A549 (cell line): Measurements from ENCODE around the gene SNTB2.

Experiments
- CHD2 ChIP-seq: fragments of 150-350 bp; IDR thresholded peaks from 2 replicates; pipeline ENCODE4 v1.6.1; 2014; ENCODE audit warnings: low read length; ENCODE audit not compliant: partially characterized antibody
- MAZ ChIP-seq: fragments of 150-350 bp; IDR thresholded peaks from 2 replicates; pipeline ENCODE4 v1.6.1; 2014; ENCODE audit warnings: antibody characterized with exemption, low read depth, low read length, borderline replicate concordance
- POLR2A ChIP-seq: IDR thresholded peaks from 2 replicates; pipeline ENCODE4 v1.6.1; 2012; ENCODE audit warnings: mild to moderate bottlenecking, low read length
- POLR2AphosphoS2 ChIP-seq: conservative IDR thresholded peaks from 2 replicates; pipeline ENCODE4 v1.6.1; 2012; ENCODE audit warnings: low read length, improper control_type of control experiment, inconsistent platforms
- RCOR1 ChIP-seq: fragments of 150-350 bp; IDR thresholded peaks from 2 replicates; pipeline ENCODE4 v1.6.1; 2014; ENCODE audit warnings: antibody characterized with exemption, low read length, low read depth
- RNF2 ChIP-seq: fragments of 200-600 bp; sonication (generic); IDR thresholded peaks from 2 replicates; pipeline ENCODE4 v1.6.1; 2016; ENCODE audit warnings: low read depth, mild to moderate bottlenecking, antibody characterized with exemption, moderate library complexity, borderline replicate concordance
- SMC3 ChIP-seq: fragments of >200 bp; sonication (Bioruptor Twin); formaldehyde crosslinking; IDR thresholded peaks from 3 replicates; pipeline ENCODE4 v1.6.1; 2018; ENCODE audit warnings: inconsistent platforms
- SREBF2 ChIP-seq: fragments of 450-650 bp; IDR thresholded peaks from 2 replicates; pipeline ENCODE4 v1.6.1; 2014; ENCODE audit warnings: mild to moderate bottlenecking, moderate library complexity
- TF ChIP-seq, protein P1 (sequence below): fragments of >200 bp; sonication (Bioruptor Twin); formaldehyde crosslinking; IDR thresholded peaks from 3 replicates; pipeline ENCODE4 v1.5.1; 2016
- TF ChIP-seq, protein P2 (sequence below): fragments of 150-350 bp; IDR thresholded peaks from 2 replicates; pipeline ENCODE4 v1.6.1; 2014; ENCODE audit warnings: low read depth, mild to moderate bottlenecking, low read length
- TF ChIP-seq, protein P3 (sequence below): fragments of 200-600 bp; sonication (generic); IDR thresholded peaks from 2 replicates; pipeline ENCODE4 v1.6.1; 2016; ENCODE audit warnings: antibody characterized with exemption, mild to moderate bottlenecking, moderate library complexity
- TF ChIP-seq, protein P4 (sequence below): IDR thresholded peaks from 2 replicates; pipeline ENCODE4 v1.6.1; 2012

DNA sequence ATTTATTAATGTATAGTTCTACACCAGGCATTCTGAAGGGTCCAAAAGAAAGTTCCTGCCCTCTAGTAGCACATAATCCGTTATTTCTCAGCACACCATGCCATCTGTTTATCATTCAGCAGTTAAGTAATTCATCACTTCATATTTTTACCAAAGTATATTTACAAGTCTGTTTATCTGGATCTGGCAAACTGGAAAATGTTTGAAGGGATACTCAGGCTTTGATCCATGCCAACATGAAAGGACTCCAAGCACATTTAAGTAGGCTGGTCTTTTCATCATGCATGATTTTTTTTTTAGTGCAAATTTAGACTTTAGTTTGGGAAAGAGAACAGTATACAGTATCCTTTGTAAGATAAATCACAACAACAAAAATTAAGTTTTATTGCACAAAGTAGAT is 120.1 kb downstream of the SNTB2 start:
- TF ChIP-seq POLR2AphosphoS2 (no peak), CHD2 (no peak), RCOR1 (no peak), POLR2A (no peak), SREBF2 (no peak), SMC3 (no peak), RNF2 (no peak), MAZ (no peak)
- TF ChIP-seq, protein P1, sequence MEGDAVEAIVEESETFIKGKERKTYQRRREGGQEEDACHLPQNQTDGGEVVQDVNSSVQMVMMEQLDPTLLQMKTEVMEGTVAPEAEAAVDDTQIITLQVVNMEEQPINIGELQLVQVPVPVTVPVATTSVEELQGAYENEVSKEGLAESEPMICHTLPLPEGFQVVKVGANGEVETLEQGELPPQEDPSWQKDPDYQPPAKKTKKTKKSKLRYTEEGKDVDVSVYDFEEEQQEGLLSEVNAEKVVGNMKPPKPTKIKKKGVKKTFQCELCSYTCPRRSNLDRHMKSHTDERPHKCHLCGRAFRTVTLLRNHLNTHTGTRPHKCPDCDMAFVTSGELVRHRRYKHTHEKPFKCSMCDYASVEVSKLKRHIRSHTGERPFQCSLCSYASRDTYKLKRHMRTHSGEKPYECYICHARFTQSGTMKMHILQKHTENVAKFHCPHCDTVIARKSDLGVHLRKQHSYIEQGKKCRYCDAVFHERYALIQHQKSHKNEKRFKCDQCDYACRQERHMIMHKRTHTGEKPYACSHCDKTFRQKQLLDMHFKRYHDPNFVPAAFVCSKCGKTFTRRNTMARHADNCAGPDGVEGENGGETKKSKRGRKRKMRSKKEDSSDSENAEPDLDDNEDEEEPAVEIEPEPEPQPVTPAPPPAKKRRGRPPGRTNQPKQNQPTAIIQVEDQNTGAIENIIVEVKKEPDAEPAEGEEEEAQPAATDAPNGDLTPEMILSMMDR: no peak
- TF ChIP-seq, protein P2, sequence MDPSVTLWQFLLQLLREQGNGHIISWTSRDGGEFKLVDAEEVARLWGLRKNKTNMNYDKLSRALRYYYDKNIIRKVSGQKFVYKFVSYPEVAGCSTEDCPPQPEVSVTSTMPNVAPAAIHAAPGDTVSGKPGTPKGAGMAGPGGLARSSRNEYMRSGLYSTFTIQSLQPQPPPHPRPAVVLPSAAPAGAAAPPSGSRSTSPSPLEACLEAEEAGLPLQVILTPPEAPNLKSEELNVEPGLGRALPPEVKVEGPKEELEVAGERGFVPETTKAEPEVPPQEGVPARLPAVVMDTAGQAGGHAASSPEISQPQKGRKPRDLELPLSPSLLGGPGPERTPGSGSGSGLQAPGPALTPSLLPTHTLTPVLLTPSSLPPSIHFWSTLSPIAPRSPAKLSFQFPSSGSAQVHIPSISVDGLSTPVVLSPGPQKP: no peak
- TF ChIP-seq, protein P3, sequence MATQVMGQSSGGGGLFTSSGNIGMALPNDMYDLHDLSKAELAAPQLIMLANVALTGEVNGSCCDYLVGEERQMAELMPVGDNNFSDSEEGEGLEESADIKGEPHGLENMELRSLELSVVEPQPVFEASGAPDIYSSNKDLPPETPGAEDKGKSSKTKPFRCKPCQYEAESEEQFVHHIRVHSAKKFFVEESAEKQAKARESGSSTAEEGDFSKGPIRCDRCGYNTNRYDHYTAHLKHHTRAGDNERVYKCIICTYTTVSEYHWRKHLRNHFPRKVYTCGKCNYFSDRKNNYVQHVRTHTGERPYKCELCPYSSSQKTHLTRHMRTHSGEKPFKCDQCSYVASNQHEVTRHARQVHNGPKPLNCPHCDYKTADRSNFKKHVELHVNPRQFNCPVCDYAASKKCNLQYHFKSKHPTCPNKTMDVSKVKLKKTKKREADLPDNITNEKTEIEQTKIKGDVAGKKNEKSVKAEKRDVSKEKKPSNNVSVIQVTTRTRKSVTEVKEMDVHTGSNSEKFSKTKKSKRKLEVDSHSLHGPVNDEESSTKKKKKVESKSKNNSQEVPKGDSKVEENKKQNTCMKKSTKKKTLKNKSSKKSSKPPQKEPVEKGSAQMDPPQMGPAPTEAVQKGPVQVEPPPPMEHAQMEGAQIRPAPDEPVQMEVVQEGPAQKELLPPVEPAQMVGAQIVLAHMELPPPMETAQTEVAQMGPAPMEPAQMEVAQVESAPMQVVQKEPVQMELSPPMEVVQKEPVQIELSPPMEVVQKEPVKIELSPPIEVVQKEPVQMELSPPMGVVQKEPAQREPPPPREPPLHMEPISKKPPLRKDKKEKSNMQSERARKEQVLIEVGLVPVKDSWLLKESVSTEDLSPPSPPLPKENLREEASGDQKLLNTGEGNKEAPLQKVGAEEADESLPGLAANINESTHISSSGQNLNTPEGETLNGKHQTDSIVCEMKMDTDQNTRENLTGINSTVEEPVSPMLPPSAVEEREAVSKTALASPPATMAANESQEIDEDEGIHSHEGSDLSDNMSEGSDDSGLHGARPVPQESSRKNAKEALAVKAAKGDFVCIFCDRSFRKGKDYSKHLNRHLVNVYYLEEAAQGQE: no peak
- TF ChIP-seq, protein P4, sequence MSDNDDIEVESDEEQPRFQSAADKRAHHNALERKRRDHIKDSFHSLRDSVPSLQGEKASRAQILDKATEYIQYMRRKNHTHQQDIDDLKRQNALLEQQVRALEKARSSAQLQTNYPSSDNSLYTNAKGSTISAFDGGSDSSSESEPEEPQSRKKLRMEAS: no peak
